NT2/D1 (cell line): ENCODE data around the gene TPD52L3.

Experiments
- DNase-seq: peaks from one replicate; pipeline ENCODE4 v3.0.0-alpha.2; 2011; ENCODE audit warnings: low read depth, low spot score
- H3K27me3 ChIP-seq: 2 replicates; pipeline ENCODE4 v1.6.0; 2011; ENCODE audit warnings: mild to moderate bottlenecking; ENCODE audit not compliant: insufficient read length, insufficient read depth
- H3K36me3 ChIP-seq: 2 replicates; pipeline ENCODE4 v1.6.1; 2011; ENCODE audit warnings: mild to moderate bottlenecking, low read length, mixed read lengths; ENCODE audit not compliant: insufficient read depth, insufficient read length
- H3K4me1 ChIP-seq: 2 replicates; pipeline ENCODE4 v1.5.1; 2011; ENCODE audit not compliant: insufficient read depth, insufficient read length
- H3K4me3 ChIP-seq: 2 replicates; pipeline ENCODE4 v1.5.1; 2011; ENCODE audit warnings: low read depth; ENCODE audit not compliant: insufficient read length
- H3K9ac ChIP-seq: 2 replicates; pipeline ENCODE4 v1.6.0; 2011; ENCODE audit warnings: low read depth; ENCODE audit not compliant: insufficient read length
- H3K9me3 ChIP-seq: 2 replicates; pipeline ENCODE4 v1.5.1; 2011; ENCODE audit warnings: mild to moderate bottlenecking, low read length; ENCODE audit not compliant: insufficient read depth
- SUZ12 ChIP-seq: IDR thresholded peaks from 2 replicates; pipeline ENCODE4 v1.6.1; 2011; ENCODE audit not compliant: insufficient read length, insufficient read depth; ENCODE audit errors: extremely low read depth
- YY1 ChIP-seq: IDR thresholded peaks from 2 replicates; pipeline ENCODE4 v1.6.1; 2011; ENCODE audit not compliant: insufficient read length, insufficient read depth
- ZNF274 ChIP-seq: IDR thresholded peaks from 2 replicates; pipeline ENCODE4 v1.6.1; 2011; ENCODE audit warnings: mild to moderate bottlenecking, low read depth, low read length

Gene TPD52L3

DNA sequence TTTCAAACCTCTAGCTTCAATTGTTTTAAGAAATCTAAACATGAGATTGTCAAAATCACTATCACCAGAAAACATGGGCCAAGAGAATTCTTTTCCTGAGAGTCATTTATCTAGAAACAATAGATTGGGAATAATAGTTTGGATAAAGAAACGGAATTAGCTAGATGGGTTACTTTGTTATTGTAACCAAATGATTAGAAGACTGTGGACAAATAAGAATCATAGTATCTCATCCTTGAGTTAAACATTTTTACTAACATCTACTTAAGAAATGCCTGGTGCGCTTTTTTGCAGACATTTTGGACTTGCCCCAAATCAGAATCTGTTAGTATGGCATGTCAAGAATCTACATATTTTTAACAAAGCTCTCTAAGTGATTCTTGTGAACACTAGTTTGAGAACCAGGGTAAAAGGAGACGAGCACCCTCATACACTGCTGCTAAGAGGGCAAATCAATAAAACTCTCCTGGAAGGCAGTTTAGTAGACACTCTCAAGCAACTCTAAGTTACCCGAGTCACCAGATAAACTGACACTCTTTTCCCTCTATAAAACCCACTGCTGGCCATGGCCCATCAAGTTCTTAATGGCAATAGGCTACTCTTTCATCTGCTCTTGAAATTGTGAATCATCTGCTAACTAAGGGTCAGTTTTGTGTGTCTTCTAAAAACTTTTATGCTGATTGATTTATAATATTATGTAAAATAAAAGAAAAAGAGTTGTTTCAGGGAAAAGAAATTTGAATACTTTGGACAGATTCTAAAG is 39.1 kb downstream of the TPD52L3 start:
- DNase-seq: no peak
- Histone ChIP-seq H3K9ac (no peak overlapping the region), H3K36me3 (no peaks in the 10 kb centered on the region), H3K4me1 (no peaks in the 10 kb centered on the region), H3K9me3 (peaks cover 28% of the 10 kb centered on the region), H3K27me3 (no peaks in the 10 kb centered on the region), H3K4me3 (no peak overlapping the region)
- TF ChIP-seq YY1 (no peak), ZNF274 (no peak), SUZ12 (no peak)

DNA sequence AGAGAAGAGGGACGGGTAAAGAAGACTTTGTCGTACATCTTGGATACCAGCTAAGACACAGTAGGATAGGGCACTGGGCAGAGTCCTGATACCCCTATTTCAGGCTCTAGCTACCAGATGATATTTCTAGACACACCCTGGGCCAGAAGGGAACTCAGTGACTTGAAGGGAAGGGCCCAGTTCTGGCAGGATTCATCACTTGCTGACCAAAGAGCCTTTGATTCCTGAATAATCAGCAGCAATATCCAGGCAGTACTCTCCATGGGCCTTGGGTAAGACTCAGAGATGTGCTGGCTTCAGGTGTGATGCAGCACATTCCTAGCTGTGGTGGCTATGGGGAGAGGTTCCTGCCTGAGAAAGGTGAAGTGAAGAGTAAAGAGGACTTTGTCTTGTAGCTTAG is 40.7 kb downstream of the TPD52L3 start:
- Histone ChIP-seq H3K27me3 (no peaks in the 10 kb centered on the region), H3K4me3 (no peak overlapping the region), H3K9ac (no peak overlapping the region), H3K9me3 (peaks cover 34% of the 10 kb centered on the region), H3K36me3 (no peaks in the 10 kb centered on the region), H3K4me1 (no peaks in the 10 kb centered on the region)
- DNase-seq: no peak
- no peak for TF ChIP-seq YY1
- no peak for TF ChIP-seq SUZ12
- TF ChIP-seq ZNF274: no peak
